Stimulated activated CD8-positive, alpha-beta memory T cell treated with anti-CD3 and anti-CD28 coated beads, Interleukin-7, amount 100 ng/mL, for 24 hours (primary cell): Measurements from ENCODE around the gene VASH1.
"Not testable (repeated sequence)": the region's sequence is repeated elsewhere in the genome, so short reads cannot be mapped to it uniquely, and the experiment has no call there.

Source experiments
- DNase-seq: peaks from one replicate; pipeline ENCODE4 v3.0.0-alpha.2; 2020; ENCODE audit warnings: low read depth

VASH1 gene

DNA sequence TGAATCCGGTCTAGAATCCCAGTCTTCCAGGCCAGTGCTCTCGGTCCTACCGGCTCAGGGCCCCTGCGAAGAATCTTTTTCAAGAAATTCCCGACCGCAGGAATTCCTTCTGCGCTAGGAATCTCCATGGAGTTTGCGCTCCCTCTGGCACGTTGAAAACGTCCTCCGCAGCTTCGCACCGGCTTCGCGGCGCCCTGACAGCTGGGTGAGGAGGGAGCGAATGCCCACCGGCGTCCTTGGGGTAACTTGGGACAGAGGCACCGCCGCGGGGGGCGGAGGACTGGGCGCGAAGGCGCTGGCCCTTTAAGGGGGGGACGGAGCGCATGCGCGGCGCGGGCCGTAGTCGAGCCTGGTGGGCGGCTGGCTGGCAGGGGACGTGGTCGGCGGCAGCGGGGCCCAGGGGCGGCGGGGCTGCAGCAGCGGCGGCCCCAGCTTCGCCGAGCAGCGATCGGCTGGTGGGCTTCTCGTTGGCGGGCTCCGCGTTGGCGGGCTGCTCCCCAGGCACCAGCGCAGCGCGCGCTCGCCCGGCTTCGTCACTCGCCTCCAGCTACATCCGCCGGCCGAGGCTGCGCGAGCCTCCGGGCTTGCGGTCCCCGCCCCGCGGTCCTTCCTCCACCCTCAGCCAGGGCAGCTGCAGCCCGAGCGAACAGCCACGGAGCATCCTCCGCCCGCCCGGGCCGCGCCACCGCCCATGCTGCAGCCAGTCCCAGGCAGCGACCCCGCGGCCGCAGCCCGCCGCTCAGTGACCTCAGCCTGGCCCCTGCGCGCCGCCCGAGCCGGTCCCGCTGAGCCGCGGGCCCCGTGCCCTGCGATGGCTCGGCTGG is at the start of gene VASH1:
Gene VASH1, plus strand, starts transcription at position 333 of the 824 bp plus-strand sequence. CDS start 1,354 bp downstream, outside the sequence.
- peak; percentile 25 for DNase-seq

DNA sequence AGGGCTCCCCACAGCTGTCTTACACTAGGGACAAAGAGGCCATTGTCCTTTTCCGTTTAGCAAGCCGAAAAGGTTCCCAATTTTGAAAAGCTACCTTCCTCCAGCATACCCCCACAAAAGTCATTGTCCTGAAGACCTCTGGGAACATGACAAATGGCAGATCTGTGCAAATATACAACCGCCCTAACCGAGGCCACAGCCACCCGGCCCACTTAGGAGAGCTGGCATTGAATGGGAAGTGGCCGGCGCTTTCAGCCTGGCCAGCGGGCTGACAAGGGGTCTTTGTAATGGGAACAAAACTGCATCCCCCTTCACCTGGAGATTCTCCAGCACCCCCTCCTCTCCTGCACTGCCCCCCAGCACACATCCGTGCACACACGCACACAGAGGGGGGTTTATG is 48.1 kb upstream of the VASH1 start:
- DNase-seq: no peak

DNA sequence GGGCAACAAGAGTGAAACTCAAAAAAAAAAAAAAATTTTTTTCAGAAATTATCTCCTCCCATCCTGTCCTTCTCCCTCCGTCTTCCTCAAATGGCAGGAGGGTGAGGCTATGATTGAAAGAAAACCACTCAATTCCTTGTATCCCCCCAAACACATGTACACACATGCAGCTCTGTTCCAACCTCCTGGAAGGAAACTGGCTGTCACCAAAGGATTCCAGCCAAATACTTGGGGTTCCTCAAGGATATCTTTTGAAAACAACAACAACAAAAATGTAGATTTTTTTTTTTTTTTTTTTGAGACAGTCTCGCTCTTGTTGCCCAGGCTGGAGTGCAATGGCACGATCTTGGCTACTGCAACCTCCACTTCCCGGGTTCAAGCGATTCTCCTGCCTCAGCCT is 46.8 kb upstream of the VASH1 start:
- DNase-seq: no peak

DNA sequence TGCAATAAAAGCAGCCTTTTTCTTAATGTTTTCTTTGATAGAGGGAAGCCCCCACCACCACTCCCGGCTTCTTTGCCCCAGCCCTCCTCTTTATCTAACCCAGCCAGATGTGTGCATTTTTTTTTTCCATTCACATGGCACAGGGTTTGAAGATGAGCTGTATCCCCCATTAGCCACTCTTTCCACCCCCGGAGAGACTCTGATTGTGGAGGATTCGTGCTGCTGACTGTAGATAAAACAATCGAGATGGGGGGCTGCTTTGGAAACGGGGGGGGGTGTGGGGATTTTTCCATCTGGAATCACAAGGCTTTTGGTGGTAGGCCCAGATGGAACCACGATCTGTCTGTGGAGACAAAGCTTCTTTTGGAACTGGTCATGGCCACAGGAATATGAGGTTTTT is 46.2 kb upstream of the VASH1 start:
- no peak for DNase-seq

DNA sequence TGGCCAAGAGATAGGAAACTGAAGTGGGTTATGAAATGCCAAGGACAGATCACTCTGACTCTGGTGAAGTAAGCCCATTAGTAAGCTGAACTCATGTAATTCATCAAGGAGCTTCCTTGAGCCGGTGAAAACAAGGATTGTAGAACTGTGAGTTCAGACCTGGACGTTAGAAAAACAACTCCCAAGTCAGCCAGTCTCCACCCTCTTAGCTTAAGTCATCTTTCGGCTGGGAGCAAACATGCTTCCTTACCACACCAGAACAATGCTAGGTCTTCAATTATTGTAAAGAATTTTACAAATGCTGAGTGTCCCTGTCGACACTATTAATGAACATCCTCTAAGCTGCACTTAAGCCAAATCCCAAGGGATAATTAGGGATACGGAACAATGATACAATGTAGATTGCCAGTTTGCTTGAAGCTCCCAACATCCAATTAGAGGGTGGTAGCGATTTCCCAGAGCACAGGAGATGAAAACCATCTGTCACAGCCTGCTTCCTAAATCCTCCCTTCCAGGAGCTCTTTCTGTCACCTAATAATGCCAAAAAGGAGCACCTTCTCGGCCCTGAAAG is 45.7 kb upstream of the VASH1 start:
- DNase-seq: no peak

DNA sequence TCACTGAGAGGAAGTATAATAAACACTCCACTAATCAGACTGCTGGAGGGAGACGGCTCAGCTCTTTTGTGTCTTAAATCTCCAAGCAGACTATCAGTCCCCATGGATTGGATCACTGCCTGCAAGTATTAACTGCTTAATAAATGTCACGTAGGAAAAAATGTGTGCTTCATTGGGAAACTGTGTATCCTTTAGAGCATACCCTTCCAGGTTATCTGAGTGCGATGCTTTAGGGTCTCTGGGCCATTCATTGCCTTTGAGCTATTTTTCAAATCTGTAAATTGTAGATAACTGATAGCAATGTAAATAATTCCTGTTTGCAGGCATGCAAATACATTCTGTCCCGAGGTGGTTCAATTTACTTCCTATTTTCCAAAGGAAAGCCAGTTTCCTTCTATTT is 45.0 kb upstream of the VASH1 start:
- no peak for DNase-seq

DNA sequence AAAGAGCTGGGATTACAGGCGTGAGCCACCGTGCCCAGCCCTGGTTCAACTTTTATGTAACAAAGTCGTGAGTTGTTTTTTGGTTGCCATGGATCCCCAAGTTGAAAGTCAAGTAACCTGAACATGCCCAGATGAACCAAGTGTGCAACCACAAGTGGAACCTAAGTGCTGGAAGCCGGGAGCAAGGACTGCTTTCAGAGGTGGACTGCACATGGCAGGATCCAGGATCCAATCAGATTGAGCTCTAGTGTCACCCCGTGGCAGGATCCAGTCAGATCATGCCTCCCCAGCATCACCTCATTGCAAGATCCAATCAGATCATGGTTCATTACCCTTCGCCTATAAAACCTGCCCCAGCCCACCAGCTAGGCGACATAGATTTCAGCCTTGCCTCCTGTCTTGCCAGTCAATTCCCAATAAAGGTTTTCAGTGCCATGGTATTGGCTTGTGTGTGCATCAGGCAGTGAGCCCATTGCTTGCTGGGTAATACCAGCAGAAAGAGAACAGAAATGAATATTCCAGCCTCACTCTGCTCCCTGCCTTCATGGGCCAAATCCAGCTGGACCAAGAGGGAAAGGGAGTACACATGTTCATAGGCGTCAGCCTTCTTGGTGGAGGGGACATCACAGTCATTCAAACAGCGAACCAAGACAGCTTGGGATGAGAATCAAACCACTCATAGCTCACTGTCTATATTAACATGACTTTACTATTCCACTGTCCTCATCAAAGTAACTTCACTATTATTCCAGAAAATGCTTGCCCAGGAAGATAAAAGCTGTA is 43.6 kb upstream of the VASH1 start:
- DNase-seq: no peak

DNA sequence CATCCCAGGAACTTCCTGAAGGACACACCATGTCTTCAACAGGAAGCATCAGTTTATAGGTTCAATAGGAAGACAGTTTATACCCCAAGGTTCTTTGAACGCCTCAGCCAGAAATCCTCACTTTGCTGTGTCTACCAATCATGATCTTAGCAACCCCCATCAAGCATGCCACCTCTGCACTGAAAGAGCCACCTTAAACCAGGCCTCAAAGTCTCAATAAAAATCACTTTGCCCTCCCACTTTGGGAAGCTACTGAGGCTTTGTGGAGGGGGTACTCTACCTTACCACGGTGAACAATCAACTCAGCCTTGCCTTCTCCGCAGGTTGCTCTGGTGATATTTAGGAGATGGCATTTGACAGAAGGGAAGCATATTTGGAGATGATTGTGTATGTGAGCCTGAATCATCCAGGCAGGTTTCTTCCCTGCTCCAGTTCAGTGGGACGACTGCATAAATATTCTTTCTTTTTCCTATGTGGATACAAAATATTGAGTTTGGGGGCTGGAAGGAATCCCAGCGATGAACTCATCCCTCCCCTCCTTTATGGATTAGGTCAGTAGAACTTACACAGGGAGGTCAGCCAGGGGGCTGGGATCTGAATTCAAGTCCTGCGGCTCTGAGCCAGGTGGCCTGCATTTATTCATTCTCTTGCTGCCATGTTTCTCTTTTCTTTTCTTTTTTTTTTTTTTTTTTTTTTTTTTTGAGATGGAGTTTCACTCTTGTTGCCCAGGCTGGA is 42.8 kb upstream of the VASH1 start:
- DNase-seq: no peak

DNA sequence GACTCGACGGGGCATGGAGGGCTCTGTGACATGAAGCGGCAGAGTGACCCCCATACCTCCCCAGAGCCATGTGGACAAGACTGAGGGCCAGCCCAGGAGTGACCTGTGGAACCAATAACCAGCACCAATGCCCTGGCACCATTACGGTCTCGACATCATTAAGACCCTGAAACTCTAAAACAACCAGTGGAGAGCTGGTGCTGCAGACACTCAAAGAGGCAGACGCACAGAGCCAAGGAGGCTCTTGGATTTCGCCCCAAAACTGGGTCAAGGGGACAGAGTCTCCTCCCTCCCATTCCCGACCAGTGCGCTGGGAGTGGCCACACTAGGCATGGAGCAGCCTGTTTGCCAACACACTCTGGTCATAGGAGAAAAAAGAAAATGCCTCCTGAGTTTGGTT is 41.6 kb upstream of the VASH1 start:
- DNase-seq: no peak

DNA sequence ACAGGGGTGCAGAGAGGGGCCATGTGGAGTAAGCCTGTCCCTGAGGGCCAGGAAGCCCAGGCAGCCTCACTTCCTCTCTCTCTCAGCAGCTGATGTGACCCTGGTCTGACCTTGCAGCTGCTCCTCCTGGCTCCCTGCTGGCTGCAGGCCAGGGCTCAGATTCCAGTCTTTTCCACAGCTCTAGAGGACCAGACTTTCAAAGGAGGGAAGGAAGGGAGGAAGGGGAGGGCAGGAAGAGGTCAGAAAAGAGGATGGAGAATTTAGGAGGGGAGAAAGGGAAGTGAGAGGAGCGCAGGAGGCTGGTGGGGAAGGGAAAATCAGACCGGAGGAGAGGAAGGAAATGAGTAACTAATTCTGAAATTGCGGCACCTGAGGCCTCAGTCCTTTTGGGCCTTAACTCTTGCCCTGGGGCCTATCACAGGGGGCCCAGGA is 40.9 kb upstream of the VASH1 start:
- DNase-seq: no peak

DNA sequence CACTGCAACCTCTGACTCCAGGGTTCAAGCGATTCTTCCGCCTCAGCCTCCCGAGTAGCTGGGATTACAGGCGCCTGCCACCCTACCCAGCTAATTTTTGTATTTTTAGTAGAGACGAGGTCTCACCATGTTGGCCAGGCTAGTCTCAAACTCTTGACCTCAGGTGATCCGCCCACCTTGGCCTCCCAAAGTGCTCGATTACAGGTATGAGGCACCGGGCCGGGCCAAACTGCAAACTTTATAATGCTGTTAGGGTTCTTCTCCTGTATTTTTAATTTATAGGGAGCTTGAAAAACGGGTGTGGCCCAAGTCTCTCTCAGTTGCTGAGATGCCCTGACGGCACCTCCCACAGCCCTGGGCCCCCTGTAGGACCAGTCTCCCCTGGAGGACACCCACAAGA is 39.8 kb upstream of the VASH1 start:
- not testable (repeated sequence) for DNase-seq

DNA sequence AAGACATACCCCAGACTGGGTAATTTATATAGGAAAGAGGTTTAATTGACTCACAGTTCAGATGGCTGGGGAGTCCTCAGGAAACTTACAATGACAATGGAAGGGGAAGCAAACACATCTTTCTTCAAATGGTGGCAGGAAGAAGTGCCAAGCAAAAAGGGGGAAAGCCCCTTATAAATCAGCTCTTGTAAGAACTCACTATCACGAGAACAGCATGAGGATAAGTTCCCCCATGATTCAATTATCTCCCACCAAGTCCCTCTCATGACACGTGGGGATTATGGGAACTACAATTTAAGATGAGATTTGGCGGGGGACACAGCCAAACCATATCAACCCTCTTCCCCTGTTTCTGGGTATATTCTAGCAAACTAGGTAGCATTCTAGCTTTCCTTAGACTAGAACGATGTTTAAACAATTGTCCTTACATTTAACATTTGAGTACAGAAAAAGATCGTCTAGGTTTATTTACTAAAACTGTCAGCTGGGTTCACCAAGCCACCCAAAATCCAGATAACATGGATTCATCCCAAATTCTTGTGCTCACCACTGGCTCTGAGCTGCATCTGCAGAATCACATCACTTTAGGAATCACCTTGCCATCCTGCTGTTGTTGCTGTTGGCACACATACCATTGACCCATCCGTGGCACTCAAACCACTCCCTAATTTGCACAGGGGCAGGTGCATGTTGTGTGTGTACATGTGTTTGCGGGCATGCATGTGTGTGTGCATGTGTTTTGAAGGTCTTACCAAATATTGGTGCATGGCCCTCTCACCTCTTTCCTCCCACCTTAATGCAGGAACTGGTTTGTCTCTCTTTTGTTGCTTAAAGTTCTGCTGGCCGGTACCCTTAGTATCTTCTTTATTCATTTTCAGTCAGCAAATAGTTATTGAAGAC is 36.4 kb upstream of the VASH1 start:
- DNase-seq: no peak

DNA sequence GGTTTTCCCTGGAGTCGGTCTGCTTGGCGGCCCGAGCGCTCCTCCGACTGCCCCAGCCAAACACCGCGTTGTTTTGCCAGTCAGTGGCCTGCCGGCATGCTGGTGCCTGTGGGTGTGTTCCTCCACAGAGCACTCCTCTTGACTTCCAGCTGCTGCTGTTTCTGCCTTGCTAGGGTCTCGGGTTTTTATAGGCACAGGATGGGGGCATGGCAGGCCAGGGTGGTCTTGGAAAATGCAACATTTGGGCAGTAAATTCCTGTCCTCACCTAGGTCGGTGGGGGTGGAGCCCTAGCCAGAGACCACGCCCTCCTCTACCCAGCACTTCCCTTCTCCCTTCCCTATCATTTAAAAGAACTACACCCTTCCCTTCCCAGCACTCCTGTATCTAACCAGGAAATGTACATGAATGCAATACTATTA is 34.7 kb upstream of the VASH1 start:
- no peak for DNase-seq

DNA sequence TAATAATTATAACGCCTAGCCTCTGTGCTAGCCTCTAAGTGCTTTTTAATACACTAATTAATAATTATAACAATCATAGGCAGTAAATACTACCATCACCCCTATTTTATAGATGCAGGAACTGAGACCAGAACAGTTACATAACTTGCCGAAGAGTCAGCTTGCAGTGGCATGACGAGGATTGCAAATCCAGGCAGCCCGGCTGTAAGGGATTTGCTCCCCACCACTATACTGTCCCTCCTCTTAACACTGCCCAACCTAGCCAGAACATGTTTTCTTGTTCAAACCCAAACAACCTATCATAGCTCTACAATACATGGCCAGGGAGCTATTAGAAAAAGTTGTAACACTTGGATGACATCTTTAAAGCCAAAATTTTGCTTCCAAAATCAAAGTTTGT is 33.9 kb upstream of the VASH1 start:
- no peak for DNase-seq

DNA sequence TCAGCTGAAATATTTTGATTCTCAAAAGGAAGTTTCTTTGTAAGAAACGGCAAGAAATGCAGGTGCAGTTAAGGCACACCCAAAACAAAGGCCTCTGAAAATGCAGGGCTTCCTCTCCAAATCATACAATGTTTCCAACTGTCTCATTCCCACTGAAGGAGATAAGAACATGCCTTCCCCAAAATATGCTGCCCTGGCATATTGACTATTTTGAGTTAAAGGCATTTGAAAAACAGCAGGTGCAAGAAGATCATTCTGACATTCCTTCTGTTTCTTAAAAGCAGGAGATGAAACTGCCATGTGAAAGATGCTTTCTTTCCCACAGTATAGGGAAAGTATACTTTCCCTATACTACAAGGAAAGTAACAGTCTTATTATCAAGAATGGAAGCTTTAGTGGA is 33.4 kb upstream of the VASH1 start:
- no peak for DNase-seq

DNA sequence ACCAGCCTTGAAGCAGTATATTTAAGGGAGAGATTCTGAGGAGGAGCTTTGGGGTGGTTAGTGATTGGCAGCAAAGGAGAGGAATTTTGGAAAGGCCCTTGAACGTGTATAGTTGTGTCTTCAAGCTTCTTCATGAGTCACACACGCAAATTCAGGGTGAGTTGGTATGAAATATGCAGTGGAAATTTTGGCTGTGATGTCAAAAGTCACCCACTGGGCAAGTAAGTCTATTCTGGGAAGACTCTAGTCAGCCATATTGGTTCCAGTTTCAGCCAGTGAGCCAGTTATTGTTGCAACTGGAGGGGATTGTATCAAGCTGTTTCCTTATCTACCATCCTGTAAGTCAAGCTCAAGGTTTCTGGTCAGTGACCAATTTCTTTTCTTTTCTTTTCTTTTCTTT is 32.0 kb upstream of the VASH1 start:
- no peak for DNase-seq

DNA sequence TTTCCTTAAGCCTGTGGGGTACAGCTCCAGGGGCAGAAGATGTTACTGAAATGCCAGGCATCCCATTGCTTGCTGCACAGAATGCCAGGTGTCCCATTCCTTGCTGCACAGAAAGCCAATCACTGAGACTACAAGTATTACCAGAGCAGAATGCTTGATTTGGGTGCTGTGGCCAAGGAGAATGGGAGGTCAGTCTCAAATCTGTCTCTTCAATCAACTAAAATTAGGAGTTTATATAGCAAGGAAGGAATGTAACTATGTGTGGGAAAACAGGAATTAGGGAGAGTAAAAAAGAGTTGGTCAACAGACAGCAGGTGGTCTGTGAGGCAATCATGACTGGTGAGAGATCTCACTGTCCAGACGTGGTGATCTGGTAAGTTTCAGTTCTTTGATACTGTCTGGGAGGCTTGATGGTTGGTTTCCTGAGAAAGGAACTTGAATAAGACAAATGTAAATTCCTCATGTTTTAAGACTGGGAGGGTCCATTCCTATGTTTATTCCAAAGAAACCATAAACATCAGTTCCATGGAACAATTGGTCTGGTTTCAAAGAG is 31.2 kb upstream of the VASH1 start:
- no peak for DNase-seq

DNA sequence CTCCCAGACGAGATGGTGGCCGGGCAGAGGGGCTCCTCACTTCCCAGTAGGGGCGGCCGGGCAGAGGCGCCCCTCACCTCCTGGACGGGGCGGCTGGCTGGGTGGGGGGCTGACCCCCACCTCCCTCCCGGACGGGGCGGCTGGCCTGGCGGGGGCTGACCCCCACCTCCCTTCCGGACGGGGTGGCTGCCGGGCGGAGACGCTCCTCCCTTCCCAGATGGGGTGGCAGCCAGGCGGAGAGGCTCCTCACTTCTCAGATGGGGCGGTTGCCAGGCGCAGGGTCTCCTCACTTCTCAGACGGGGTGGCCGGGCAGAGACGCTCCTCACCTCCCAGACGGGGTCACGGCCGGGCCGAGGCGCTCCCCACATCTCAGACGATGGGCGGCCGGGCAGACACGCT is 26.8 kb upstream of the VASH1 start:
- not testable (repeated sequence) for DNase-seq

DNA sequence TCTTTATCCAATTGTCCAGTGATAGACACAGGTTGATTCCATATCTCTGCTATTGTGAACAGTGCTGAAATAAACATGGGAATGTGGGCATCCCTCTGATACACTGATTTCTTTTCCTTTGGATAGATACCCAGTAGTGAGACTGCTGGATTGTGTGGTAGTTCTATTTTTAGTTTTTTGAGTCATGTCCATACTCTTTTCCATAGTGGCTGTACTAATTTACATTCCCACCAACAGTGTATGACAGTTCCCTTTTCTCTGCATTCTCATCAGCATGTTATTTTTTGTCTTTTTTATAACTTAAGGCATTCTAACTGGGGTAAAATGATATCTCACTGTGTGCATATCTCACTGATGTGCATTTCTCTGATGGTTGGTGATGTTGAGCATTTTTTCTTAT is 24.8 kb upstream of the VASH1 start:
- no peak for DNase-seq

DNA sequence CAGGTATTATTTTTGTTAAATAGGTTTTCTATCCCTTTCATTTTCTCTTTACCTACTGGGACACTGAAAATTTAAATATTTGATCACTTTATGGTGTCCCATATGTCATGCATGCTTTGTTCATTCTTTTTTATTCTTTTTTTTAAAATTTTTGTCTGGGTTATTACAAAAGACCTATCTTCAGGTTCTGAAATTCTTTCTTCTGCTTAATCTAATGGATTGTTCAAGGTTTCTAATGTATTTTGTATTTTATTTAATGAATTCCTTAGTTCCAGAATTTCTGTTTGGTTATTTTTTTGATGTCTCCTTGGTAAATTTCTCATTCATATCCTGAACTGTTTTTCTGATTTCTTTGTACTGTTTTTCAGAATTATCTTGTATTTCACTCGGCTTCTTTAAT is 20.2 kb upstream of the VASH1 start:
- DNase-seq: no peak

DNA sequence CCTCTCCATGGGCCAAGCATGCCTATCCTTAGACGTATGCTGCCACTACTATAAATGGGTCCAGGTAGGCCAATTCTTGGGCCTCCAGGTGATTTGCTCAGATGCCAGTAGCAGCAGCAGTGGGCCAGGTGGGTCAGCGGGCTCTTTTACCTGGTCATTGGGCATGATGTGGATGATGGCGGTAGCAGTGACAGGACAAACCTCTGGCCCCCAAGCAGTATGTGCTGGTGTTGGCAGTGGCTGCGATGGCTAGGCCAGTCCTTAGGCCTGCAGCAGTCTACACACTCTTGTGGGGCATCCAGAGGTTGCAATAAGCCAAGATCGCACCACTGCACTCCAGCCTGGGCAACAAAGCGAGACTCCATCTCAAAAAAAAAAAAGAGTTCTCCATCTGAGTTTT is 19.1 kb upstream of the VASH1 start:
- no peak for DNase-seq
